Panc1 (cell line): Measurements from ENCODE around the gene LDLRAD4. TPM values are rescaled to one million over a fixed set of nuclear protein-coding genes. Genes with fewer than 3 reads are reported as not detected.

Experiments
- ATAC-seq: fragments of 200-7000 bp; cut with Tn5 transposase; 2 replicates; pipeline ENCODE4 v1.9.1; 2020; ENCODE audit warnings: mild to moderate bottlenecking, moderate library complexity
- BruUV-seq: library from RNA; stranded (reverse); fragments of 400-500 nt; replicated peaks from 2 replicates; lab custom pipeline; 2021; lab: Mats Ljungman, UMichigan
- CTCF ChIA-PET: fragments of 300-600 bp; sonication (Branson Sonifier 250); formaldehyde crosslinking; loops from one replicate; lab custom pipeline; 2022; ENCODE audit warnings: antibody characterized with exemption; lab: Charles Lee
- POLR2A ChIA-PET: fragments of 300-600 bp; sonication (Branson Sonifier 250); formaldehyde crosslinking; loops from one replicate; lab custom pipeline; 2022; ENCODE audit warnings: antibody characterized with exemption; lab: Charles Lee
- DNase-seq: peaks from one replicate; pipeline ENCODE4 v3.0.0-alpha.2; 2010; ENCODE audit warnings: low read depth, low spot score
- H3K27ac ChIP-seq: 2 replicates; pipeline ENCODE4 v1.5.1; 2011; ENCODE audit warnings: mild to moderate bottlenecking, low read length, inconsistent platforms
- H3K27me3 ChIP-seq: fragments of 200-500 bp; sonication (Bioruptor generic); 2 replicates; pipeline ENCODE4 v1.6.0; 2014; ENCODE audit warnings: low read length, inconsistent platforms; ENCODE audit not compliant: control insufficient read depth, insufficient read depth
- H3K36me3 ChIP-seq: fragments of 200-500 bp; sonication (Bioruptor generic); 2 replicates; pipeline ENCODE4 v1.5.1; 2014; ENCODE audit warnings: inconsistent platforms, mild to moderate bottlenecking, low read length, moderate library complexity; ENCODE audit not compliant: control insufficient read depth, insufficient read depth
- H3K4me1 ChIP-seq: 2 replicates; pipeline ENCODE4 v1.5.1; 2011; ENCODE audit warnings: inconsistent platforms, mild to moderate bottlenecking, low read length, moderate library complexity; ENCODE audit not compliant: control insufficient read depth, insufficient read depth
- H3K4me3 ChIP-seq, 2 experiments: 2 replicates each; pipeline ENCODE4 v1.5.1; 2011 to 2012; ENCODE audit warnings: low read depth in 2 of 2, low read length in 2 of 2, mild to moderate bottlenecking in 2 of 2, inconsistent platforms in 1 of 2, moderate library complexity in 1 of 2
- H3K9me3 ChIP-seq: fragments of 200-500 bp; sonication (Bioruptor generic); 2 replicates; pipeline ENCODE4 v1.5.1; 2014; ENCODE audit warnings: low read depth, mild to moderate bottlenecking, inconsistent platforms, low read length, moderate library complexity; ENCODE audit not compliant: control insufficient read depth, insufficient read depth
- CTCF ChIP-seq: fragments of 450-650 bp; IDR thresholded peaks from 2 replicates; pipeline ENCODE4 v1.5.1; 2017; ENCODE audit warnings: mild to moderate bottlenecking
- POLR2AphosphoS5 ChIP-seq: IDR thresholded peaks from 2 replicates; pipeline ENCODE4 v1.6.1; 2012; ENCODE audit warnings: mild to moderate bottlenecking, low read depth, low read length, moderate library complexity
- SIN3A ChIP-seq: IDR thresholded peaks from 2 replicates; pipeline ENCODE4 v1.6.1; 2012; ENCODE audit warnings: low read depth, mild to moderate bottlenecking, low read length, moderate library complexity, borderline replicate concordance; ENCODE audit not compliant: insufficient read depth
- TCF7L2 ChIP-seq: IDR thresholded peaks from 2 replicates; pipeline ENCODE4 v1.6.1; 2011; ENCODE audit warnings: mild to moderate bottlenecking, low read depth, low read length, inconsistent platforms
- in situ Hi-C: cut with HindIII; loops from 2 replicates; pipeline ENCODE4 v1.10.0; 2016; ENCODE audit warnings: low sequenced_read_pairs, low pct_unique_long_range_greater_than_20kb
- intact Hi-C: fragments of 100-400 bp; cut with micrococcal nuclease; formaldehyde crosslinking; loops from one replicate; pipeline ENCODE4 v1.10.0; 2022; ENCODE audit not compliant: unreplicated experiment
- total RNA-seq: library from RNA; stranded (reverse); gene quantifications from one replicate; pipeline ENCODE4 v1.2.1, GENCODE V29; 2021; ENCODE audit not compliant: unreplicated experiment
- TF ChIP-seq, protein P1 (sequence below), 2 experiments: IDR thresholded peaks; 2 replicates each; pipeline ENCODE4 v1.6.1; 2011 to 2012; ENCODE audit warnings: low read depth in 2 of 2, control low read depth in 1 of 2, low read length in 1 of 2, mild to moderate bottlenecking in 1 of 2, moderate library complexity in 1 of 2; ENCODE audit not compliant: insufficient read depth in 1 of 2

The LDLRAD4 gene
- total RNA-seq, 1 experiment from 2014 or later = 0.28 TPM

- ChIA-PET POLR2A (no interaction called here), CTCF (no interaction called here)
- Histone ChIP-seq H3K9me3 (no peaks in the 10 kb centered on the region), H3K4me1 (no peaks in the 10 kb centered on the region), H3K27me3 (peaks cover 5% of the 10 kb centered on the region), H3K36me3 (no peaks in the 10 kb centered on the region), H3K27ac (no peak overlapping the region), H3K4me3 (no peak overlapping the region)
- DNase-seq = no peak
- TF ChIP-seq SIN3A = no peak
- no peak for TF ChIP-seq CTCF
- TF ChIP-seq, protein P1, sequence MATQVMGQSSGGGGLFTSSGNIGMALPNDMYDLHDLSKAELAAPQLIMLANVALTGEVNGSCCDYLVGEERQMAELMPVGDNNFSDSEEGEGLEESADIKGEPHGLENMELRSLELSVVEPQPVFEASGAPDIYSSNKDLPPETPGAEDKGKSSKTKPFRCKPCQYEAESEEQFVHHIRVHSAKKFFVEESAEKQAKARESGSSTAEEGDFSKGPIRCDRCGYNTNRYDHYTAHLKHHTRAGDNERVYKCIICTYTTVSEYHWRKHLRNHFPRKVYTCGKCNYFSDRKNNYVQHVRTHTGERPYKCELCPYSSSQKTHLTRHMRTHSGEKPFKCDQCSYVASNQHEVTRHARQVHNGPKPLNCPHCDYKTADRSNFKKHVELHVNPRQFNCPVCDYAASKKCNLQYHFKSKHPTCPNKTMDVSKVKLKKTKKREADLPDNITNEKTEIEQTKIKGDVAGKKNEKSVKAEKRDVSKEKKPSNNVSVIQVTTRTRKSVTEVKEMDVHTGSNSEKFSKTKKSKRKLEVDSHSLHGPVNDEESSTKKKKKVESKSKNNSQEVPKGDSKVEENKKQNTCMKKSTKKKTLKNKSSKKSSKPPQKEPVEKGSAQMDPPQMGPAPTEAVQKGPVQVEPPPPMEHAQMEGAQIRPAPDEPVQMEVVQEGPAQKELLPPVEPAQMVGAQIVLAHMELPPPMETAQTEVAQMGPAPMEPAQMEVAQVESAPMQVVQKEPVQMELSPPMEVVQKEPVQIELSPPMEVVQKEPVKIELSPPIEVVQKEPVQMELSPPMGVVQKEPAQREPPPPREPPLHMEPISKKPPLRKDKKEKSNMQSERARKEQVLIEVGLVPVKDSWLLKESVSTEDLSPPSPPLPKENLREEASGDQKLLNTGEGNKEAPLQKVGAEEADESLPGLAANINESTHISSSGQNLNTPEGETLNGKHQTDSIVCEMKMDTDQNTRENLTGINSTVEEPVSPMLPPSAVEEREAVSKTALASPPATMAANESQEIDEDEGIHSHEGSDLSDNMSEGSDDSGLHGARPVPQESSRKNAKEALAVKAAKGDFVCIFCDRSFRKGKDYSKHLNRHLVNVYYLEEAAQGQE (IDR thresholded peaks at IDR 0.05; ENCODE audit: insufficient read depth in 1 of 2, low read depth in 2 of 2, low read length in 1 of 2) = no peak
- TF ChIP-seq TCF7L2 = no peak
- no peak for TF ChIP-seq POLR2AphosphoS5
- BruUV-seq = no TSS peak
- intact Hi-C loops (no loop called here), in situ Hi-C loops (no loop called here)
- no peak for ATAC-seq
These were observed 85.3 kb downstream of the LDLRAD4 start for GRCh38 chr18:13303756-13304364.

- H3K36me3 ChIP-seq = no peaks in the 10 kb centered on the region
- in situ Hi-C loops = no loop called here
- CTCF ChIA-PET = no interaction called here
- H3K27ac ChIP-seq = no peak overlapping the region
- H3K4me3 ChIP-seq = no peak overlapping the region
- ATAC-seq = no peak
- POLR2A ChIA-PET = no interaction called here
- TF ChIP-seq POLR2AphosphoS5 (no peak), CTCF (no peak), TCF7L2 (no peak), SIN3A (no peak)
- TF ChIP-seq, protein P1 (IDR thresholded peaks at IDR 0.05; ENCODE audit: insufficient read depth in 1 of 2, low read depth in 2 of 2, low read length in 1 of 2) = no peak
- no TSS peak for BruUV-seq
- H3K4me1 ChIP-seq = no peaks in the 10 kb centered on the region
- intact Hi-C loops = no loop called here
- no peaks in the 10 kb centered on the region for H3K9me3 ChIP-seq
- no peak for DNase-seq
- H3K27me3 ChIP-seq = peaks cover 5% of the 10 kb centered on the region
These were observed 86.7 kb downstream of the LDLRAD4 start for GRCh38 chr18:13305301-13305700.
